Mononuclear cell (primary cell): ENCODE measurements around the gene DDX54. TPM values are rescaled to one million over a fixed set of nuclear protein-coding genes. Genes with fewer than 3 reads are reported as not detected.

Experiments
- H3K27me3 ChIP-seq: 2 replicates; pipeline ENCODE4 v1.6.0; 2011; ENCODE audit warnings: low read length, control low read depth; ENCODE audit not compliant: insufficient read depth
- H3K4me1 ChIP-seq: 2 replicates; pipeline ENCODE4 v1.5.1; 2011; ENCODE audit warnings: mild to moderate bottlenecking, low read length, control low read depth; ENCODE audit not compliant: insufficient read depth
- H3K4me3 ChIP-seq: 2 replicates; pipeline ENCODE4 v1.5.1; 2011; ENCODE audit warnings: mild to moderate bottlenecking, low read length, moderate library complexity
- H3K9me3 ChIP-seq: 2 replicates; pipeline ENCODE4 v1.5.1; 2011; ENCODE audit warnings: low read depth, mild to moderate bottlenecking, control low read depth, low read length
- total RNA-seq: library from RNA; depleted of rRNA; stranded (reverse); fragments of >200 nt; gene quantifications from one replicate; pipeline ENCODE4 v1.2.3, GENCODE V29; 2012

Gene DDX54
- total RNA-seq, 1 donor, result 31.7 TPM

GRCh38 chr12:113165521-113166450 lies 19.5 kb downstream of the DDX54 start:
- Histone ChIP-seq H3K4me3 (no peak overlapping the region), H3K4me1 (no peaks in the 10 kb centered on the region), H3K27me3 (no peaks in the 10 kb centered on the region), H3K9me3 (no peaks in the 10 kb centered on the region)

GRCh38 chr12:113164014-113164413 lies 21.3 kb downstream of the DDX54 start:
- Histone ChIP-seq H3K9me3 (no peaks in the 10 kb centered on the region), H3K4me3 (no peak overlapping the region), H3K4me1 (no peaks in the 10 kb centered on the region), H3K27me3 (no peaks in the 10 kb centered on the region)

- no peaks in the 10 kb centered on the region for H3K9me3 ChIP-seq
- no peaks in the 10 kb centered on the region for H3K4me1 ChIP-seq
- no peaks in the 10 kb centered on the region for H3K27me3 ChIP-seq
- H3K4me3 ChIP-seq, result no peak overlapping the region
These were observed 22.3 kb downstream of the DDX54 start for GRCh38 chr12:113163030-113163360.

- no peak overlapping the region for H3K4me3 ChIP-seq
- H3K9me3 ChIP-seq, result no peaks in the 10 kb centered on the region
- H3K4me1 ChIP-seq, result no peaks in the 10 kb centered on the region
These were observed 22.9 kb downstream of the DDX54 start for GRCh38 chr12:113162102-113163029.

GRCh38 chr12:113161415-113162016 lies 23.8 kb downstream of the DDX54 start:
- H3K4me3 ChIP-seq, result no peak overlapping the region
- H3K9me3 ChIP-seq, result no peaks in the 10 kb centered on the region
- no peaks in the 10 kb centered on the region for H3K27me3 ChIP-seq
- H3K4me1 ChIP-seq, result no peaks in the 10 kb centered on the region

More at GRCh38 chr12:113162102-113163029, 22.9 kb downstream of the DDX54 start:
- no peaks in the 10 kb centered on the region for H3K27me3 ChIP-seq

GRCh38 chr12:113159937-113160336 lies 25.3 kb downstream of the DDX54 start:
- H3K9me3 ChIP-seq, result no peaks in the 10 kb centered on the region
- H3K4me1 ChIP-seq, result peaks cover 9% of the 10 kb centered on the region
- no peak overlapping the region for H3K4me3 ChIP-seq
- peaks cover 6% of the 10 kb centered on the region for H3K27me3 ChIP-seq

GRCh38 chr12:113158439-113159203 lies 26.7 kb downstream of the DDX54 start:
- Histone ChIP-seq H3K4me1 (peaks cover 20% of the 10 kb centered on the region), H3K4me3 (no peak overlapping the region), H3K27me3 (peaks cover 19% of the 10 kb centered on the region)

GRCh38 chr12:113157218-113157859 lies 27.9 kb downstream of the DDX54 start:
- Histone ChIP-seq H3K27me3 (peaks cover 29% of the 10 kb centered on the region), H3K9me3 (no peaks in the 10 kb centered on the region), H3K4me3 (no peak overlapping the region), H3K4me1 (peaks cover 33% of the 10 kb centered on the region)

More at GRCh38 chr12:113158439-113159203, 26.7 kb downstream of the DDX54 start:
- no peaks in the 10 kb centered on the region for H3K9me3 ChIP-seq

GRCh38 chr12:113155646-113156045 lies 29.6 kb downstream of the DDX54 start:
- peaks cover 33% of the 10 kb centered on the region for H3K4me1 ChIP-seq
- H3K4me3 ChIP-seq, result no peak overlapping the region
- no peaks in the 10 kb centered on the region for H3K9me3 ChIP-seq
- H3K27me3 ChIP-seq, result peaks cover 36% of the 10 kb centered on the region

GRCh38 chr12:113155060-113155459 lies 30.2 kb downstream of the DDX54 start:
- peaks cover 36% of the 10 kb centered on the region for H3K27me3 ChIP-seq
- no peaks in the 10 kb centered on the region for H3K9me3 ChIP-seq
- H3K4me3 ChIP-seq, result no peak overlapping the region
- H3K4me1 ChIP-seq, result peaks cover 33% of the 10 kb centered on the region

GRCh38 chr12:113154351-113154973 lies 30.8 kb downstream of the DDX54 start:
- no peak overlapping the region for H3K4me3 ChIP-seq
- peaks cover 36% of the 10 kb centered on the region for H3K27me3 ChIP-seq
- H3K4me1 ChIP-seq, result peaks cover 33% of the 10 kb centered on the region
- H3K9me3 ChIP-seq, result no peaks in the 10 kb centered on the region

GRCh38 chr12:113152835-113153814 lies 32.2 kb downstream of the DDX54 start:
- H3K27me3 ChIP-seq, result peaks cover 36% of the 10 kb centered on the region
- peak overlapping the region; percentile 29 for H3K4me3 ChIP-seq
- H3K4me1 ChIP-seq, result peaks cover 33% of the 10 kb centered on the region
- H3K9me3 ChIP-seq, result no peaks in the 10 kb centered on the region
